OCI-LY7 (cell line): ENCODE measurements around the gene MAN1C1.

Source experiments
- EZH2phosphoT487 ChIP-seq: fragments of 200-600 bp; sonication (generic); IDR thresholded peaks from 2 replicates; pipeline ENCODE4 v1.6.1; 2018; ENCODE audit warnings: low read depth, borderline replicate concordance, mild to moderate bottlenecking, mixed run types, antibody characterized with exemption, low read length, moderate library complexity, mixed read lengths
- TF ChIP-seq, protein P1 (sequence below): fragments of 200-600 bp; sonication (generic); conservative IDR thresholded peaks from 2 replicates; pipeline ENCODE4 v1.5.1; 2014; ENCODE audit warnings: mild to moderate bottlenecking, antibody characterized with exemption, low read length, moderate library complexity, mixed read lengths

DNA sequence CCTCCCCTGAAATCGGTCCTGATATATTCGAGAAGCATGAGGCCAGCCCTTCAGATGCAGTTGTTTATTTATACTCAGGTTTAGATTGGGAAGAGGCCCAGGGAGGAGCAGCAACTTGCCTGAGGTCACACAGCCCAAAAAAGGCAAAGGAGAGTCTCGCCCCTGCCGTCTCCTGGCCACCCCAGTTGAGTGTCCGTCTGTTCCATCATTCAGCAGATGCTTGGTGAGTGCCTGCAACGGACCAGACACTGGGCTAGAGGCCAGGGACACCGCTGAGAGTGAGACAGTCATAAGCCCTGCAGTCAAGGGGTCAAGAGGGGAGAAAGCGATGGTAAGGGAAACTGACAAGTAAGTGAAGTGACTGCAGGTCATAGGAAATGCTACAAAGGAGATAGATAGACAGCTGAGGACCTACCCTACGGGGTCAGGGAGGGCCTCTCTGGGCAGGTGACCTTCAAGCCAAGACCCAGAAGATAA lies 168.0 kb downstream of the MAN1C1 start:
- TF ChIP-seq, protein P1, sequence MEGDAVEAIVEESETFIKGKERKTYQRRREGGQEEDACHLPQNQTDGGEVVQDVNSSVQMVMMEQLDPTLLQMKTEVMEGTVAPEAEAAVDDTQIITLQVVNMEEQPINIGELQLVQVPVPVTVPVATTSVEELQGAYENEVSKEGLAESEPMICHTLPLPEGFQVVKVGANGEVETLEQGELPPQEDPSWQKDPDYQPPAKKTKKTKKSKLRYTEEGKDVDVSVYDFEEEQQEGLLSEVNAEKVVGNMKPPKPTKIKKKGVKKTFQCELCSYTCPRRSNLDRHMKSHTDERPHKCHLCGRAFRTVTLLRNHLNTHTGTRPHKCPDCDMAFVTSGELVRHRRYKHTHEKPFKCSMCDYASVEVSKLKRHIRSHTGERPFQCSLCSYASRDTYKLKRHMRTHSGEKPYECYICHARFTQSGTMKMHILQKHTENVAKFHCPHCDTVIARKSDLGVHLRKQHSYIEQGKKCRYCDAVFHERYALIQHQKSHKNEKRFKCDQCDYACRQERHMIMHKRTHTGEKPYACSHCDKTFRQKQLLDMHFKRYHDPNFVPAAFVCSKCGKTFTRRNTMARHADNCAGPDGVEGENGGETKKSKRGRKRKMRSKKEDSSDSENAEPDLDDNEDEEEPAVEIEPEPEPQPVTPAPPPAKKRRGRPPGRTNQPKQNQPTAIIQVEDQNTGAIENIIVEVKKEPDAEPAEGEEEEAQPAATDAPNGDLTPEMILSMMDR: no peak
- TF ChIP-seq EZH2phosphoT487: no peak
